Measurements from ENCODE around the gene ARL15.

GRCh38 chr5:53934151-53934820 lies 376.1 kb downstream of the ARL15 start:
- TF ChIP-seq CTCF (IDR thresholded peaks at IDR 0.05) (no peak), POLR2A (IDR thresholded peaks at IDR 0.05) (no peak), POLR2AphosphoS5 (IDR thresholded peaks at IDR 0.05) (no peak)

All from breast epithelium (tissue), 3 donors.